Measurements from ENCODE around the gene ZNF488.

Gene ZNF488

GRCh38 chr10:47332371-47332770 lies 51.7 kb downstream of the ZNF488 start:
- no peak for TF ChIP-seq CTCF (IDR thresholded peaks at IDR 0.05)

GRCh38 chr10:47331954-47332353 lies 52.1 kb downstream of the ZNF488 start:
- TF ChIP-seq CTCF (IDR thresholded peaks at IDR 0.05), result no peak

GRCh38 chr10:47331491-47331890 lies 52.6 kb downstream of the ZNF488 start:
- TF ChIP-seq CTCF (IDR thresholded peaks at IDR 0.05), result no peak

GRCh38 chr10:47330804-47331203 lies 53.3 kb downstream of the ZNF488 start:
- TF ChIP-seq CTCF (IDR thresholded peaks at IDR 0.05), result no peak

GRCh38 chr10:47330366-47330765 lies 53.7 kb downstream of the ZNF488 start:
- TF ChIP-seq CTCF (IDR thresholded peaks at IDR 0.05), result no peak

- TF ChIP-seq CTCF (IDR thresholded peaks at IDR 0.05), result no peak
Measured at GRCh38 chr10:47329855-47330254, 54.2 kb downstream of the ZNF488 start.

- TF ChIP-seq CTCF (IDR thresholded peaks at IDR 0.05), result no peak
Measured at GRCh38 chr10:47326927-47327330, 57.2 kb downstream of the ZNF488 start.

- no peak for TF ChIP-seq CTCF (IDR thresholded peaks at IDR 0.05)
Measured at GRCh38 chr10:47326306-47326926, 57.7 kb downstream of the ZNF488 start.

Measured in LNCAP (cell line).